CD14-positive monocyte (primary cell): ENCODE results near the gene CCDC159. TPM values are rescaled to one million over a fixed set of nuclear protein-coding genes. Genes with fewer than 3 reads are reported as not detected.

Experiments
- DNase-seq, 3 donors: peaks; one replicate each; pipeline ENCODE4 v3.0.0-alpha.2; 2011 to 2022
- H2AFZ ChIP-seq: 2 replicates; pipeline ENCODE4 v1.6.0; 2012; ENCODE audit warnings: mild to moderate bottlenecking, low read depth, low read length, inconsistent platforms; ENCODE audit not compliant: insufficient read depth, poor library complexity, severe bottlenecking
- H3K27ac ChIP-seq, 2 donors: 1 replicate in 1 of 2; 2 replicates in 1 of 2; pipeline ENCODE4 v1.5.1; 2012 to 2013; ENCODE audit warnings: low read length in 2 of 2, control low read depth in 1 of 2, inconsistent platforms in 1 of 2, low read depth in 1 of 2, mild to moderate bottlenecking in 1 of 2
- H3K27me3 ChIP-seq, 2 donors: one replicate each; pipeline versions ENCODE4 v1.6.0 to v1.6.1; 2011 to 2013; ENCODE audit warnings: low read length in 2 of 2; ENCODE audit not compliant: control insufficient read depth in 2 of 2, insufficient read depth in 2 of 2
- H3K36me3 ChIP-seq, 2 donors: replicated peaks in 1 of 2; 1 replicate in 1 of 2; 2 replicates in 1 of 2; pipeline versions ENCODE4 v1.5.1 to v1.6.1; 2012 to 2013; ENCODE audit warnings: low read length in 2 of 2, control low read depth in 1 of 2, inconsistent platforms in 1 of 2, mild to moderate bottlenecking in 1 of 2; ENCODE audit not compliant: insufficient read depth in 2 of 2, control insufficient read depth in 1 of 2
- H3K4me1 ChIP-seq, 2 donors: 1 replicate in 1 of 2; 2 replicates in 1 of 2; pipeline versions ENCODE4 v1.5.1 to v1.6.1; 2012 to 2013; ENCODE audit warnings: low read length in 2 of 2, control low read depth in 1 of 2, inconsistent platforms in 1 of 2, mild to moderate bottlenecking in 1 of 2, moderate library complexity in 1 of 2; ENCODE audit not compliant: insufficient read depth in 2 of 2, control insufficient read depth in 1 of 2
- H3K4me2 ChIP-seq: replicated peaks from 2 replicates; pipeline ENCODE3; 2012; ENCODE audit warnings: low read length, moderate library complexity, mild to moderate bottlenecking; ENCODE audit not compliant: poor library complexity, severe bottlenecking; ENCODE audit errors: extremely low read depth
- H3K4me3 ChIP-seq, 3 experiments: fragments of 200-600 bp in 1 of 3; sonication (generic) in 1 of 3; replicated peaks in 1 of 3; 1 replicate in 2 of 3; 2 replicates in 1 of 3; pipeline ENCODE4 v1.5.1; 2011 to 2013; ENCODE audit warnings: low read length in 3 of 3, mild to moderate bottlenecking in 3 of 3, control low read depth in 2 of 3, low read depth in 2 of 3, inconsistent platforms in 1 of 3, moderate library complexity in 1 of 3
- H3K79me2 ChIP-seq: 2 replicates; pipeline ENCODE4 v1.6.0; 2012; ENCODE audit warnings: mild to moderate bottlenecking, control low read depth, inconsistent platforms, low read length, moderate library complexity; ENCODE audit not compliant: insufficient read depth
- H3K9ac ChIP-seq: 2 replicates; pipeline ENCODE4 v1.6.0; 2017; ENCODE audit warnings: low read length, mild to moderate bottlenecking; ENCODE audit not compliant: insufficient read depth, poor library complexity, severe bottlenecking
- H3K9me3 ChIP-seq, 2 donors: replicated peaks in 1 of 2; 1 replicate in 1 of 2; 2 replicates in 1 of 2; pipeline versions ENCODE4 v1.5.1 to v1.6.1; 2012 to 2013; ENCODE audit warnings: low read length in 2 of 2, control low read depth in 1 of 2; ENCODE audit not compliant: control insufficient read depth in 1 of 2, insufficient read depth in 1 of 2
- H4K20me1 ChIP-seq: 2 replicates; pipeline ENCODE4 v1.6.0; 2012; ENCODE audit warnings: mild to moderate bottlenecking, low read length, control low read depth, moderate library complexity; ENCODE audit not compliant: insufficient read depth
- H3K27ac Mint-ChIP-seq, 7 donors: one replicate each; pipeline ENCODE4 v1.8.0; 2020; ENCODE audit warnings: mild to moderate bottlenecking in 7 of 7, mixed read lengths in 7 of 7, moderate library complexity in 6 of 7, inconsistent platforms in 2 of 7
- H3K27me3 Mint-ChIP-seq, 3 donors: one replicate each; pipeline ENCODE4 v1.8.0; 2021 to 2022; ENCODE audit warnings: low read depth in 3 of 3, mild to moderate bottlenecking in 3 of 3, mixed read lengths in 3 of 3, moderate library complexity in 3 of 3, inconsistent platforms in 1 of 3
- H3K36me3 Mint-ChIP-seq, 2 donors: one replicate each; pipeline ENCODE4 v1.8.0; 2020; ENCODE audit warnings: mixed read lengths in 2 of 2, inconsistent platforms in 1 of 2, mild to moderate bottlenecking in 1 of 2
- H3K4me1 Mint-ChIP-seq: one replicate; pipeline ENCODE4 v1.8.0; 2020; ENCODE audit warnings: mild to moderate bottlenecking, mixed read lengths
- H3K4me3 Mint-ChIP-seq, 2 donors: one replicate each; pipeline ENCODE4 v1.8.0; 2020; ENCODE audit warnings: mild to moderate bottlenecking in 2 of 2, mixed read lengths in 2 of 2, moderate library complexity in 1 of 2
- H3K9me3 Mint-ChIP-seq, 7 donors: one replicate each; pipeline ENCODE4 v1.8.0; 2020 to 2022; ENCODE audit warnings: mixed read lengths in 7 of 7, mild to moderate bottlenecking in 6 of 7, moderate library complexity in 6 of 7, inconsistent platforms in 2 of 7
- WGBS: methylation state at CpG from one replicate; pipeline ENCODE4 v1.1.5; 2013; ENCODE audit warnings: missing lambda C conversion rate; ENCODE audit not compliant: insufficient coverage; 5-methylcytosine and 5-hydroxymethylcytosine counted together
- intact Hi-C, 2 donors: fragments of 100-400 bp; cut with micrococcal nuclease; formaldehyde crosslinking; loops; one replicate each; pipeline versions ENCODE4 v1.15.0 to v1.15.1; 2023
- polyA plus RNA-seq, 3 donors: library from polyadenylated mRNA; depleted of rRNA in 1 of 3; unstranded in 2 of 3; stranded (reverse) in 1 of 3; fragments of 300-500 nt in 2 of 3; fragments of >200 nt in 1 of 3; fragmentation: Illumina TruSeq in 2 of 3; gene quantifications; 1 replicate in 2 of 3; 2 replicates in 1 of 3; pipeline ENCODE4 v1.2.3, GENCODE V29; 2012 to 2021
- TF ChIP-seq, protein P1 (sequence below): fragments of 200-600 bp; IDR thresholded peaks from one replicate; pipeline ENCODE4 v1.8.0; 2022; ENCODE audit warnings: antibody characterized with exemption, mild to moderate bottlenecking

CCDC159 gene
- polyA plus RNA-seq, 3 donors: 37.1 to 374 (median 38.3) TPM

DNA sequence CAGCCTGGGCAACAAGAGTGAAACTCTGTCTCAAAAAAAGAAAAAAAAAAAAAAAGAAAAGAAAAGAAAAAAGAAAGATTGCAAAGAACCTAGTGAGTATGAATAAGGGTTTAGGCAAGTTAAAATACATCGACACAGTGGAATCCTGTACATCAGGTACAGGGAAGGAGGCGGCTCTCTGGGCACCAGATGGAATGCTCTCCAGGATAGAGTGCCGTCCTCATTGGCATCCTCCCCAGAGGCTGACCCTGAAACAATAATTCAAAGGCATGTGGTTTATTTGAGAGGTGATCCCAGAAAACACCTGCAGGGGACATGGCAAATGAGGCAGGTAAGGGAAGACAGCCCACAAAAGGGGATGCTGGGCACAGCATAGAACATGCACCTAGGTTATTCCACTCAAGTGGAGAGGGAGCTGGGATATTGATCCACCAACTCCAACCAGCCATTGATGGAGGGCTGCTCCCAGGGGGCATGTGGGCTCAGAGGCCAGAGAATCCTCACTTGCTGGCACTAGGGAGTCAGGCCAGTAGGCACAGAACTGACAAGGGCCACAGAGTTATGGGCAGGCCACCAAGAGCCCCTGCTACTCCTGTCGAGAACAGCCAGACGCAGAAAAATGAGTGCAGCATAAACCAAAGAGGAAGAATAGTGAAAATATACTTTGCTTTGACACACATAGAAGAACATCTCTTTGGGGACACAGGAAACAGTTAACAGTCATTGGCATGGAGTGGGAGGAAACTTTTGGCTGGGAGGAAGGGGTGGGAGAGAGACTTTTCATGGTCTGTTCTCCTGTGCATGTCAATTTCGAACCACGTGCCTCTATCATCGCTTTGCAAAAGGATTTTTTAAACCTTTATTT lies 46.1 kb upstream of the CCDC159 start:
- Histone ChIP-seq H4K20me1 (peaks cover 16% of the 10 kb centered on the region), H3K4me3 (no peak overlapping the region), H3K27me3 (no peaks in the 10 kb centered on the region), H3K4me2 (no peak overlapping the region), H3K36me3 (peaks cover 0 to 7% of the 10 kb centered on the region in 2 donors), H3K27ac (no peak overlapping the region), H2AFZ (no peak overlapping the region), H3K9ac (no peak overlapping the region), H3K4me1 (peaks cover 29 to 36% of the 10 kb centered on the region in 2 donors), H3K79me2 (no peaks in the 10 kb centered on the region), H3K9me3 (no peaks in the 10 kb centered on the region)
- DNase-seq: no peak
- Mint-ChIP-seq H3K27me3 (peaks cover 0 to 2% (median 0%) of the 10 kb centered on the region in 3 donors), H3K9me3 (peaks cover 0 to 2% (median 0%) of the 10 kb centered on the region in 7 donors), H3K27ac (peak overlapping the region in 2 of 7 donors; percentile 72 to 75), H3K36me3 (peaks cover 16 to 25% of the 10 kb centered on the region in 2 donors), H3K4me3 (no peak overlapping the region), H3K4me1 (peaks cover 49% of the 10 kb centered on the region)
- WGBS: 87% methylated on average over 3 of the region's 8 CpGs
- intact Hi-C loops: loop anchor here (5.0 to 10.0 kb wide), 3 partner anchors 32 to 265 kb away; partner anchors contain the start of gene RAB3D (in 1 of the 2)
- TF ChIP-seq, protein P1, sequence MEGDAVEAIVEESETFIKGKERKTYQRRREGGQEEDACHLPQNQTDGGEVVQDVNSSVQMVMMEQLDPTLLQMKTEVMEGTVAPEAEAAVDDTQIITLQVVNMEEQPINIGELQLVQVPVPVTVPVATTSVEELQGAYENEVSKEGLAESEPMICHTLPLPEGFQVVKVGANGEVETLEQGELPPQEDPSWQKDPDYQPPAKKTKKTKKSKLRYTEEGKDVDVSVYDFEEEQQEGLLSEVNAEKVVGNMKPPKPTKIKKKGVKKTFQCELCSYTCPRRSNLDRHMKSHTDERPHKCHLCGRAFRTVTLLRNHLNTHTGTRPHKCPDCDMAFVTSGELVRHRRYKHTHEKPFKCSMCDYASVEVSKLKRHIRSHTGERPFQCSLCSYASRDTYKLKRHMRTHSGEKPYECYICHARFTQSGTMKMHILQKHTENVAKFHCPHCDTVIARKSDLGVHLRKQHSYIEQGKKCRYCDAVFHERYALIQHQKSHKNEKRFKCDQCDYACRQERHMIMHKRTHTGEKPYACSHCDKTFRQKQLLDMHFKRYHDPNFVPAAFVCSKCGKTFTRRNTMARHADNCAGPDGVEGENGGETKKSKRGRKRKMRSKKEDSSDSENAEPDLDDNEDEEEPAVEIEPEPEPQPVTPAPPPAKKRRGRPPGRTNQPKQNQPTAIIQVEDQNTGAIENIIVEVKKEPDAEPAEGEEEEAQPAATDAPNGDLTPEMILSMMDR: no peak

DNA sequence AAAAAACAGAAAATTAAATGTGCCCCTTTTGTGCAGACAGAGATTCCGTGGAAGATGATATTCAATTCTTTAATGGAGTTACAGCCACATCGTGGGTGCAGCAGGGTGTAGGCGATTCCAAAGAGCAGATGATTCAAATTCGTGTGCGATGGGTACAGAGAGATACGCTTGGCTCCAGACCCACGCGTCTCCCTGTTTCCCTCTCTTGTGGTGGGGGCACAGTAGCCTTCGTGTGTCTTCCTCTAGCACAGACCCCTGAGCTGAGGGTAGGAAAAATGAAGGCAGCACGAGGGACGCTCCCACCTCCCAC lies 45.6 kb upstream of the CCDC159 start:
- peaks cover 18 to 28% of the 10 kb centered on the region in 2 donors for H3K36me3 Mint-ChIP-seq
- peaks cover 0 to 3% (median 2%) of the 10 kb centered on the region in 3 donors for H3K27me3 Mint-ChIP-seq
- no peak for DNase-seq
- no peak overlapping the region for H3K4me2 ChIP-seq
- H3K9me3 Mint-ChIP-seq: peaks cover 0 to 2% (median 0%) of the 10 kb centered on the region in 7 donors
- TF ChIP-seq, protein P1: no peak
- peaks cover 21% of the 10 kb centered on the region for H4K20me1 ChIP-seq
- no peak overlapping the region for H3K27ac Mint-ChIP-seq
- H3K9me3 ChIP-seq: no peaks in the 10 kb centered on the region
- H3K4me1 ChIP-seq: peaks cover 23 to 31% of the 10 kb centered on the region in 2 donors
- H3K9ac ChIP-seq: no peak overlapping the region
- intact Hi-C loops: no loop called here
- H3K4me3 Mint-ChIP-seq: no peak overlapping the region
- peaks cover 43% of the 10 kb centered on the region for H3K4me1 Mint-ChIP-seq
- no peak overlapping the region for H3K27ac ChIP-seq
- peaks cover 0 to 7% of the 10 kb centered on the region in 2 donors for H3K36me3 ChIP-seq
- WGBS: 96% methylated on average over 3 of the region's 11 CpGs
- H2AFZ ChIP-seq: no peak overlapping the region
- H3K4me3 ChIP-seq: no peak overlapping the region
- H3K79me2 ChIP-seq: no peaks in the 10 kb centered on the region
- no peaks in the 10 kb centered on the region for H3K27me3 ChIP-seq
